Activated T-cell treated with anti-CD3 and anti-CD28 coated beads, Interleukin-2, amount 50 U/mL, for 72 hours (primary cell): ENCODE measurements around the gene SLC29A1. TPM values are rescaled to one million over a fixed set of nuclear protein-coding genes. Genes with fewer than 3 reads are reported as not detected.
A peak's percentile ranks its signal among the peaks of the same experiment; 100 is the strongest.
"Not testable (repeated sequence)": the region's sequence is repeated elsewhere in the genome, so short reads cannot be mapped to it uniquely, and the experiment has no call there.

Experiments used
- ATAC-seq, 2 donors: fragments of 150-1000 bp; cut with Tn5 transposase; replicated peaks in 1 of 2; 2 replicates each; pipeline ENCODE4 v1.10.0; 2021; ENCODE audit warnings: moderate library complexity in 2 of 2, mild to moderate bottlenecking in 1 of 2
- DNase-seq, 2 donors: peaks; one replicate each; pipeline ENCODE4 v3.0.0; 2021 to 2022; ENCODE audit warnings: mixed read lengths in 1 of 2
- H3K27ac Mint-ChIP-seq: one replicate; pipeline ENCODE4 v1.8.0; 2022; ENCODE audit warnings: mild to moderate bottlenecking, moderate library complexity, mixed read lengths
- H3K27me3 Mint-ChIP-seq: one replicate; pipeline ENCODE4 v1.8.0; 2022; ENCODE audit warnings: low read depth, mixed read lengths
- H3K36me3 Mint-ChIP-seq, 2 donors: one replicate each; pipeline ENCODE4 v1.8.0; 2022; ENCODE audit warnings: mixed read lengths in 2 of 2, mild to moderate bottlenecking in 1 of 2; ENCODE audit not compliant: insufficient read depth in 2 of 2
- H3K4me1 Mint-ChIP-seq: one replicate; pipeline ENCODE4 v1.8.0; 2022; ENCODE audit warnings: low read depth, mixed read lengths
- H3K4me3 Mint-ChIP-seq, 2 donors: one replicate each; pipeline ENCODE4 v1.8.0; 2022; ENCODE audit warnings: mild to moderate bottlenecking in 2 of 2, mixed read lengths in 2 of 2, moderate library complexity in 2 of 2
- H3K9me3 Mint-ChIP-seq, 2 donors: one replicate each; pipeline ENCODE4 v1.8.0; 2022; ENCODE audit warnings: mixed read lengths in 2 of 2
- total RNA-seq, 2 donors: library from RNA; stranded (reverse); gene quantifications; one replicate each; pipeline ENCODE4 v1.2.3, GENCODE V29; 2022

Gene SLC29A1
- total RNA-seq, 2 donors from 2014 or later: 21.7 to 28.0 TPM

DNA sequence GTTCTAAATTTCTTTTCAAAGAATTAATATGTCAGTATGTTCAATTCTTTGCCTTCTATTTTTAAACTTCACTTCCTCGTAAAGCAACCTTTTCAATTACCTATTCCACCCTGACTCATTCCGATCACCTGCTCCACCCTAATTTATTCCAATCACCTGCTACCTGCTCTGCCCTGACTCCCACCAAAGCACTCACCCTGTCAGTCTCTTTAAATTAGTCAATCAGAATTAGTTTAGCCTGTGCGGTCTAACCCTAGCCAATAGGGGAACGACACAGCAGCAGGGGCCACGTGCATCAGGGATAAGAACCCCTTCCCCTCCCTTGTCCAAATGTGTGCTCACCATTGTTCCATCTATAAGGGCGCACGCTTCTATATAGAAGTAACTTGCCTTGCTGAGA is 38.0 kb upstream of the SLC29A1 start:
- not testable (repeated sequence) for DNase-seq, H3K4me3 Mint-ChIP-seq, H3K9me3 Mint-ChIP-seq, ATAC-seq, H3K36me3 Mint-ChIP-seq, H3K27ac Mint-ChIP-seq
- Mint-ChIP-seq H3K27me3 (peaks cover 11% of the 10 kb centered on the region), H3K4me1 (peaks cover 22% of the 10 kb centered on the region)

- Mint-ChIP-seq H3K4me3 (peak overlapping the region in 1 of 2 donors; percentile 55), H3K27ac (no peak overlapping the region), H3K9me3 (no peaks in the 10 kb centered on the region)
Observed at GRCh38 chr6:44185953-44186634, 37.3 kb upstream of the SLC29A1 start.

DNA sequence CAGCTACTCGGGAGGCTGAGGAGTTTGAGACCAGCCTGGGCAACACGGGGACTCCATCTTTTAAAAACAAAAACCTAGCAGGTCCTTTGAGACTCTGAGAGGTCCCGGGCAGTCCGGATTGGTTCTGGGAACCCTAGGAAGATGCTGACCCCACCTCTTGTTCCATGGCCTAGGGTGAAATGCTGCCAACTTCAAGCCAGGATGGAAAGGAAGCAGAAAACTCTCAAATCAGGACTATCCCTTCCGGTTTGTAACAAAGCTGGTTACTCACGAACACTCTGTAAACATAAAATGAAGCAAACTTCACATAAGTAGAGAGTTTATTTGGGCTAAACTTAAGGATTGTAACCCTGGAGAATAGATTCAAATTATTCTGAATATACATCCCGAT is 36.8 kb upstream of the SLC29A1 start:
- H3K36me3 Mint-ChIP-seq: no peaks in the 10 kb centered on the region
- H3K4me3 Mint-ChIP-seq: no peak overlapping the region
- peaks cover 22% of the 10 kb centered on the region for H3K4me1 Mint-ChIP-seq
- ATAC-seq (no peak), DNase-seq (no peak)
- H3K9me3 Mint-ChIP-seq: no peaks in the 10 kb centered on the region
- H3K27ac Mint-ChIP-seq: no peak overlapping the region
- H3K27me3 Mint-ChIP-seq: peaks cover 11% of the 10 kb centered on the region

More at GRCh38 chr6:44185953-44186634, 37.3 kb upstream of the SLC29A1 start:
- peaks cover 22% of the 10 kb centered on the region for H3K4me1 Mint-ChIP-seq
- no peaks in the 10 kb centered on the region for H3K36me3 Mint-ChIP-seq
- DNase-seq: no peak
- peaks cover 11% of the 10 kb centered on the region for H3K27me3 Mint-ChIP-seq
- ATAC-seq: peak; percentile 34 to 38

GRCh38 chr6:44188819-44189218 is 34.6 kb upstream of the SLC29A1 start:
- no peak overlapping the region for H3K4me3 Mint-ChIP-seq
- H3K9me3 Mint-ChIP-seq: no peaks in the 10 kb centered on the region
- no peak overlapping the region for H3K27ac Mint-ChIP-seq
- no peak for ATAC-seq
- peaks cover 11% of the 10 kb centered on the region for H3K27me3 Mint-ChIP-seq
- DNase-seq: no peak
- H3K4me1 Mint-ChIP-seq: peaks cover 22% of the 10 kb centered on the region
- no peaks in the 10 kb centered on the region for H3K36me3 Mint-ChIP-seq

DNA sequence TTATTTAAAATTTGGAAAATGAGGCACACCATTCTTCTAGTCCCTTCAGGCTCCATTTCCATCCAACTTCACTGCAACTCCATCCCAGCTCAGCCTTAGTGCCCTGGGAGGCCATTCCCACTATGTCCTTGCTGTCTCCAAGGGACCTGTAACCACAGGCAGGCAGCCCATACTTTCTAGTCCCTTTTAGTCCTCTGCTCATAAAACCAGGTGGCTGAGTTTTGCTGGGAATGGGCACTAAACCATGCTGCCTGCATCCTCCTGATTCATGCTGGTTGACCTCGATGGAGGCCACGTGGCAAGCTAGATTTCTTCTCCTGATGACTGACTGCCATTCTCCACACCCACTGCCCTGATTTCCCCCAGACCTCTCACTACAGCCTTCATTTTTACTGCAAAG is 34.1 kb upstream of the SLC29A1 start:
- DNase-seq (no peak), ATAC-seq (no peak)
- no peak overlapping the region for H3K27ac Mint-ChIP-seq
- no peak overlapping the region for H3K4me3 Mint-ChIP-seq
- H3K36me3 Mint-ChIP-seq: no peaks in the 10 kb centered on the region
- H3K4me1 Mint-ChIP-seq: peaks cover 22% of the 10 kb centered on the region
- H3K27me3 Mint-ChIP-seq: peaks cover 11% of the 10 kb centered on the region
- H3K9me3 Mint-ChIP-seq: no peaks in the 10 kb centered on the region

- Mint-ChIP-seq H3K4me3 (no peak overlapping the region), H3K27ac (no peak overlapping the region), H3K36me3 (no peaks in the 10 kb centered on the region), H3K27me3 (peaks cover 15% of the 10 kb centered on the region), H3K4me1 (peaks cover 17% of the 10 kb centered on the region), H3K9me3 (no peaks in the 10 kb centered on the region)
- no peak for DNase-seq
- peak; percentile 69 to 83 for ATAC-seq
Observed at GRCh38 chr6:44190715-44191114, 32.7 kb upstream of the SLC29A1 start.

- H3K4me1 Mint-ChIP-seq: peaks cover 9% of the 10 kb centered on the region
- DNase-seq (no peak), ATAC-seq (no peak)
- peaks cover 7% of the 10 kb centered on the region for H3K27me3 Mint-ChIP-seq
- no peaks in the 10 kb centered on the region for H3K9me3 Mint-ChIP-seq
- H3K27ac Mint-ChIP-seq: no peak overlapping the region
- no peaks in the 10 kb centered on the region for H3K36me3 Mint-ChIP-seq
- H3K4me3 Mint-ChIP-seq: no peak overlapping the region
Observed at GRCh38 chr6:44192428-44193041, 30.9 kb upstream of the SLC29A1 start.

- DNase-seq: no peak
- ATAC-seq: no peak
- no peak overlapping the region for H3K4me3 Mint-ChIP-seq
- no peak overlapping the region for H3K27ac Mint-ChIP-seq
- no peaks in the 10 kb centered on the region for H3K36me3 Mint-ChIP-seq
- H3K27me3 Mint-ChIP-seq: peaks cover 7% of the 10 kb centered on the region
- H3K4me1 Mint-ChIP-seq: peaks cover 9% of the 10 kb centered on the region
- no peaks in the 10 kb centered on the region for H3K9me3 Mint-ChIP-seq
Observed at GRCh38 chr6:44193307-44193910, 30.0 kb upstream of the SLC29A1 start.

DNA sequence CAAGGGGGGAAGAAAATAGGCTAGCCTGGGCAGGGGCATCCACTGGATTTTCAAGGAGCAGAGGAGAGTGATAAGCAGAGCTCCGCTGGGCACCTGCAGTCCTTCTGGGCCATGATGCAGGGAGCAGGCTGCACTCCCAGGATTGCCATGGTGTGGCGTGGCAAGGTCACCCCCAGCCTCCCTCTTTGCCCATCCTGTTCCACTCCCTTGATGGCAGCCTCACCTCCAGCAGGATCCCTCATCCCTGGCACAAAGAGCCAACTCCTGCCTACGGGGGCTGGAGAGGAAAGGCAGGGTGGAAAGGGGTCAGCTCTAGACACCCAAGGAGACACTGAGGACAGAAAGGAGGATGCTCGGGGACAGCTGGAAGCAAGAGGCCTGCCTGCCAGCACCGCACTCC is 29.1 kb upstream of the SLC29A1 start:
- no peak overlapping the region for H3K4me3 Mint-ChIP-seq
- peaks cover 7% of the 10 kb centered on the region for H3K27me3 Mint-ChIP-seq
- ATAC-seq: no peak
- no peaks in the 10 kb centered on the region for H3K9me3 Mint-ChIP-seq
- H3K27ac Mint-ChIP-seq: no peak overlapping the region
- no peak for DNase-seq
- H3K4me1 Mint-ChIP-seq: peaks cover 7% of the 10 kb centered on the region
- no peaks in the 10 kb centered on the region for H3K36me3 Mint-ChIP-seq

DNA sequence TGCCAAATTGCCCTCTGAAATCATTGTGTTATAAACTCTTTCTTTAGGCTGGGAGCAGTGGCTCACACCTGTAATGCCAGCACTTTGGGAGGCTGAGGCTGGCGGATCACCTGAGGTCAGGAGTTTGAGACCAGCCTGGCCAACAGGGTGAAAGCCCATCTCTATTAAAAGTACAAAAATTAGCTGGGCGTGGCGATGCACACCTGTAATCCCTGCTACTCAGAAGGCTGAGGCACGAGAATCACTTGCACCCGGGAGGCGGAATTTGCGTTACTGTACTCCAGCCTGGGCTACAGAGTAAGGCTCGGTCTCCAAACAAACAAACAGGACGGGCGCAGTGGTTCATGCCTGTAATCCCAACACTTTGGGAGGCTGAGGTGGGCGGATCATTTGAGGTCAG is 27.0 kb upstream of the SLC29A1 start:
- not testable (repeated sequence) for H3K4me1 Mint-ChIP-seq, H3K36me3 Mint-ChIP-seq, DNase-seq, H3K27ac Mint-ChIP-seq, H3K9me3 Mint-ChIP-seq, ATAC-seq, H3K4me3 Mint-ChIP-seq
- H3K27me3 Mint-ChIP-seq: peaks cover 12% of the 10 kb centered on the region

DNA sequence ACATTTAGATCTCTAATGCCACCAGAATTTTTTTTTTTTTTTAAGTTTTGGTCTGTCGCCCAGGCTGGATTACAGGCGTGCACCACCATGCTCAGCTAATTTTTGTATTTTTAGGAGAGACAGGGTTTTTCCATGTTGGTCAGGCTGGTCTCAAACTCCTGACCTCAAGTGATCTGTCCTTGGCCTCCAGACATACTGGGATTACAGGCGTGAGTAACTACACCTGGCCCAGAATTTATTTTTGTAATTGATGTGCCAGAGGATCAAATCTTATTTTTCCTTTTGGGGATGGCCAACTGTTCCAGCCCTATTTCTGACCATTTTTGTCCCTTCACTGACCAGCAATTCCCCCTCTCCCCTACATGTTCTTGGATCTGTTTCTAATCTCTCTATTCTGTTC is 24.7 kb upstream of the SLC29A1 start:
- peaks cover 12% of the 10 kb centered on the region for H3K27me3 Mint-ChIP-seq
- no peaks in the 10 kb centered on the region for H3K9me3 Mint-ChIP-seq
- ATAC-seq: no peak
- H3K36me3 Mint-ChIP-seq: no peaks in the 10 kb centered on the region
- DNase-seq: no peak
- H3K4me3 Mint-ChIP-seq: no peak overlapping the region
- H3K4me1 Mint-ChIP-seq: no peaks in the 10 kb centered on the region
- H3K27ac Mint-ChIP-seq: no peak overlapping the region

DNA sequence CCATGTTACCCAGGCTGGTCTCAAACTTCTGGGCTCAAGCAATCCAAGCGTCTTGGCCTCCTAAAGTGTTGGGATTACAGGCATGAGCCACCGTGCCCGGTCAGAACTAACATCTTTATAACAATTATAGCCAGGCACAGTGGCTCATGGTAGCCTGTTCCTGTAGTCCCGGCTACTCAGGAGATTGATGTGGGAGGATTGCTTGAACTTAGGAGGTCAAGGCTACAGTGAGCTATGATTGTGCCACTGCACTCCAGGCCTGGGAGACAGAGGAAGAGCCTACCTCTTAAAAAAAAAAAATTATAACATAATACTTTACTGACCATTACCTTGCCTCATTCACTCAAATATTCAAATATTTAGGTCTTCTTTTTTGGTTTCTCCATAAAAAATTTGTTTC is 23.5 kb upstream of the SLC29A1 start:
- DNase-seq: no peak
- no peaks in the 10 kb centered on the region for H3K9me3 Mint-ChIP-seq
- H3K27me3 Mint-ChIP-seq: peaks cover 12% of the 10 kb centered on the region
- H3K4me3 Mint-ChIP-seq: no peak overlapping the region
- H3K27ac Mint-ChIP-seq: no peak overlapping the region
- H3K4me1 Mint-ChIP-seq: no peaks in the 10 kb centered on the region
- no peaks in the 10 kb centered on the region for H3K36me3 Mint-ChIP-seq
- ATAC-seq: no peak

DNA sequence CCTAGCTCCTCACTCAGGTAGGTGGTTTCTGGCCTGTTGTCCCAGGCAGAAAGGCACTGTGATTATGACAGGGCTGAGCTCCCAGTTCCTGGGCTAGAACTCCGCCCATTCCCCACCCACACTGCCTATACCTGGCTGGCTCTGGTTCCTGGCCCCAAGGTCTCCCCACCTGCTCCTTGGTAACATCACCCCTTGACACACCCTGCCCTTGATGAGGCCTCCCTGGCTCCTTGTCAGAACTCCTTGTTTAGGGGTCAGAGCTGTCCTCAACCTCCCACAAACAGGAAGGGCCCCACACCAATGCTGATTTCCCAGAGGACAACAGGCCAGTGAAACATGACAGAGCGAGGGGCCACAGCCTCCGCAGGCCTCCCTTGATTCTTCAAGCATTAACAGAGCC is 22.2 kb upstream of the SLC29A1 start:
- no peak overlapping the region for H3K27ac Mint-ChIP-seq
- DNase-seq (no peak), ATAC-seq (no peak)
- H3K4me1 Mint-ChIP-seq: no peaks in the 10 kb centered on the region
- H3K27me3 Mint-ChIP-seq: peaks cover 5% of the 10 kb centered on the region
- H3K4me3 Mint-ChIP-seq: no peak overlapping the region
- H3K36me3 Mint-ChIP-seq: no peaks in the 10 kb centered on the region
- H3K9me3 Mint-ChIP-seq: no peaks in the 10 kb centered on the region
